Stimulated activated CD4-positive, alpha-beta T cell treated with anti-CD3 and anti-CD28 coated beads, Interleukin-2, amount 100 ng/mL, for 48 hours (primary cell): Measurements from ENCODE around the gene IQSEC1.
A peak's percentile ranks its signal among the peaks of the same experiment; 100 is the strongest.

Experiments
- DNase-seq, 2 donors: peaks; one replicate each; pipeline ENCODE4 v3.0.0-alpha.2; 2020

IQSEC1 gene

GRCh38 chr3:13106308-13107001 is 33.2 kb upstream of the IQSEC1 start:
- DNase-seq = no peak

- DNase-seq = no peak
Observed at GRCh38 chr3:13105896-13106250, 32.6 kb upstream of the IQSEC1 start.

GRCh38 chr3:13105181-13105895 is 32.1 kb upstream of the IQSEC1 start:
- no peak for DNase-seq

- no peak for DNase-seq
Observed at GRCh38 chr3:13104511-13104910, 31.3 kb upstream of the IQSEC1 start.

- no peak for DNase-seq
Observed at GRCh38 chr3:13103416-13104058, 30.3 kb upstream of the IQSEC1 start.

GRCh38 chr3:13102386-13103345 is 29.4 kb upstream of the IQSEC1 start:
- DNase-seq = no peak

DNA sequence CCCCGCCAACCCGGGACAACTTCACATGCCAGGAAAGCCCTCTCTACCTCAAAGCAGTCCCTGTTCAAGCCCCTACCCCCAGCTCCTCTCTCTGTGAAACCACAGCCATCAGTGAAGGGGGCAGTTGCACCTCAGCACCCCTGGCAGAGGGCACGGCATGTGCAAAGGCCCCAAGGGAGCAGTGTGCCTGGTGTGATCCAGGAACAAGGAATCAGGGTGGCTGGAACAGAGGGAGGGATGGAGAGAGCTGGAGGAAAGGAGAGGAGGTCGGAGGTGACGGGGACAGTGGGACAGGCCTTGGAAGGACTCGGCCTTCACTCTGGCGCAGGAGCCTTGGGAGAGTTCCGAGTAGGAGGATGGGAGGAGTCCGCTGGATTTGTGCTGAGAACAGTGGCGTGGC is 26.5 kb upstream of the IQSEC1 start:
- no peak for DNase-seq

DNA sequence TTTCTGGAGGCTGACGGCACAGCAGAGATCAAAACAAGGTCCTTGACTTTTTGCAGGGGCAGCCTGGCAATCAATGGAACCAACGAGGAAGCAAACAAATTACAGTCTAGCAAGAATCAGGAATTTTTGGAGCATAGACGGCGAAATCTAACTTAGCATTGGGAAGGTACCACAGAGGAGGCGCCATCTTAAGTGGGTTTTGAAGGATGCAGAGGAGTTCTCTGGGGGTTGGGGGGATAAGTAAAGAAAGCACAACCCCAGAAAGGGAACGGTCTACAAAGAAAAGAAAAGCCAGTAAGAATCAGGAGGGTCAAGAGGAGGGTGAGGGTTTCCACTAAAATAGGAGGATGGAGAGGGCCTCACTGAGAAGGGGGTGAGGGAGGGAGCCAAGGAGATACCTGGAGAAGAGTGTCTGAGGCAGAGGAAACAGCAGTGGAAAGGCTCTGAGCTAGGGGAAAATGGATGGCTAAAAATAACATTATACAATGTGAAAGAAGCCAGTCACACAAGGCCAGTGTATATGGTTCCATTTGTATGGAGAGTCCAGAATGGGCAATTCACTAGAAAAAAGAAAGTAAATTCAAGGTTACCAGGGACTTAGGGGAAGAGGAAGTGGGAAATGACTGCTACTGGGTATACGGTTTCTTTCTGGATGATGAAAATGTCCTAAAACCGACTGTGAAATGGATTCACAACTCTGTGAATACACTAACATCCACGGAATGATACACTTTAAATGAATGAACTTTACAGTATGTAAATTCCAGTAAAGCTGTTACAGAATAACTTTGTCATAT is 25.2 kb upstream of the IQSEC1 start:
- no peak for DNase-seq

- no peak for DNase-seq
Observed at GRCh38 chr3:13096356-13096755, 23.1 kb upstream of the IQSEC1 start.

DNA sequence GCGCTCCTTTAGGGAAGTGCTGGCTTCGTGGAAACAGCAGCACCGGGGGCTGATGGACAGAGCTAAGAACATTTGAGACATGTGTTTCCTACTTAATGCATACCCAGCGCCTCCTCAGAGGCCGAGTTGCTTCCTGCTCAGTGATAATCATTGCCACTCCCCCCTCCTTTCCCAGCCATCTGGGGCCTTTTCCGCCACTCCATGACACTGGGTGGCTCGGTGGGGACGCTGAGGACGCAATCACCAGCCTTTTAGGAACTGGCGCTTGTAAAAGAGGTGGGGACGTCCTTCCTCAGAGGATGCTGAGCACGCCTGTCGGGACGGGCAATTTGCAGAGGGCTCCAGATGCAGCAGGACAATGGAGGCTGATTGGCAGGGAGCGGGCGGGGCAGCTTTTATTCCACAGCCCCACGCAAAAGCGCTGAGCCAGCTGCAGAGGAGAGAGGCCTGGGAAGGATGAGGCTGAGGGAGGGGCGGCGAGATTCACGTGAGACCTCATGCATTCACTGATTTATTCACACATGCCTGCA is 22.2 kb upstream of the IQSEC1 start:
- DNase-seq = no peak

DNA sequence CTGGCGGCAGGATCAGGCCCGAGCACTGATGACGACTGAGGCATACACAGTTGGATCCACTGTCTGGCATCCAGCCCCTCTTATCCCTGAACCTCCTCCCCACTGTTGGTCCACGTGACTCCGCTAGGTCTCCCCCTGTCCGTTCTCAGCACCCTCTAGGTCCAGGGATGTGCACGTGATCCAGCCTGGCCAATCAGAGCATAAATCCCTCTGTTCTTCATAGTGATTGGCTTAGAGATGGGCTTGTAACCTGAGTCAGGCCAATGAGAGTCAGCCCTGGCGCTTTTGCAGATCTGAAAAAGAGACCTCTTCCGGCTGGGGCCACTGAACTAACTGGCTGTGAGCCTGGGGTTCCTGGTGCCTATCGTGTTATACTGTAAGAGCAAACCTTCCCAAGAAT is 20.5 kb upstream of the IQSEC1 start:
- DNase-seq = no peak

DNA sequence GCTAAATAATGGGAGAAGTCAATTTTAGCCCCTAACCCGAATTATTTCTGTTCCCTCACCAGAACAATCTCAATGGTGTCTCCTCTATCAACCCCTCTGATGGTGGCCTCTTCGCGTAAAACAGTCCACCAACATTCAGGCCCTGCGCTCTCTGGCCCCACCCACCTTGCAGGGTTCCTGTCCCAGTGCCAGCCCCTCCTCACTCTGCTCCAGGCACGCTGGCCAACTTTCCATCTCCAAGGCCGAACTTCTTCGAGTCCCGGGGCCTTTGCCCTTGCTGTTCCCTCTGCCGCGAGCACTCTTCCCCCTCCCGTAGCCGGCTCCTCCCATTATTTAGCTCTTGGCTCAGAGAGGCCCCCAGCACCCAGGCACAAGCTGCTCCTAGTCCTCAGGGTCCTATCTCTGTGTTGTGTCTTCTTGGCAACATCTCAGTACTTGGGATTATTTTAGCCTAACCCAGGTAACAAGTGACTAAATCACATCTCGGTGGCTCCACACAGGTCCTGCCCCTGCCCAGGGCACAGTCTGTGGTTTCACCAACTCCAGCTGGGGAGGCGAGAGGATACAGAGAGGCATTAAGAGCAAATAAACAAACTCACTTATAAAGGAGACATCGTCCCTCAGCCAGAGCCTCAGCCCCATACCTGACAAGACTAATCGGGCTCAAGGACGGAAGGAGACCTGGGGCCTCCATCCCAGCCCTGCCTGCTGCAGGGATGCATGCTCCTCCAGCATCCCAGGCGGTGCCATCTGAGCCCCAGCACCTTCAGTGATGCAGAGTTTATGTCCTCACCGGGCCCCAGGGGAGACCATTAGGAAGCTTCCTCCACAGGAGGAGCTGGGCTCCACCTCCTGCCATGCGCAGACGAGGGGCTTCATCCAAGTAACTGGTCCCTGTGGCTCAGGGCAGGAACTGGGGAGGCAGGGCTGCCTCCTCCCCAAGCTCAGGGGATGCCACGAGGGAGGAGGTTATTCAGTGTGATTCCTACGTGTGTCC is 19.7 kb upstream of the IQSEC1 start:
- DNase-seq = no peak

- peak; percentile 78 to 80 for DNase-seq
Observed at GRCh38 chr3:13091898-13092611, 18.8 kb upstream of the IQSEC1 start.

DNA sequence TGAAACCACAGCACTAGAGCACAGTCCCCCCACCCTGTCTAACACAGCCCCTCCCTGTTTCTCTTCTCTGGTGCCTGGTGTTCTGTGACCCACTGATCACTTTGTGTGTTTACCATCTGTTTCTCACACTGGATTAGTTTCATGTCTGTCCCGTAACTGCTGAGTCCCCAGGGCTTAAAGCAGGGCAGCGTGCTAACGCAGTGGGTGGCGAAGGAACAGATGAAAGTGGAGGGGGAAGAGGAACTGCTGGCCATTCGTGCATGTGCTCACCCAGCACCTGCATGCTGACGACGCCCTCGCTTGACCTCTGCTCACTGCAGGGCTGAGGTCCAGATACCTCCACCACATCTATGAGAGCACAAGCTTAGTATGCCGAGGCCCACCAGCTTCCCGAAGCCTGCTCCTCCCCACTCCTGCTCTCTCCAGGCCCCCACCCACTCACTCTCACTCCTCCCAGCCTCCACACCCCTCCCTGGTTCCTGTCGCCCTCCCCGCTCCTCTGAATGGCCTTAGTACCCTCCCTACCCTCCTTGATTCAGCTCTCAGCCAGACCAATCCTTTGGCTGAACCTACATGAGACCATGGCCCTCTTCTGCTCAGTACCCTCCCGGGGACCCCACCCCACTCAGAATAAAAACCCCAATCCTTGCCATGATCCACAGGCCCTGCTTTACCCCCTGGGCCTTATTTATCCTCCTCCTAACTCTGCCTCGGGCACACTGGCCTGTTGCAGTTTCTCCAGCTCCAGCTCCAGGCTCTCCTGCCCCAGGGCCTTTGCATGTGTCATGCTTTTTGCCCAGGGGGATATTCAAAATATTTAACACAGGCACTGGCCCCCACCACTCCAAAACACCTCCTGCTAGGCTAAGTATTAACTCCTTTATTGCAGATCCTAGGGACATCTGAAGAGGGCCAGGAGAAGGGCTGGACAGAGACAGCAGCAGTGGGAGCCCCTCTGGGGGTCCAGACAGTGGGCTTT is 15.1 kb upstream of the IQSEC1 start:
- DNase-seq = no peak

GRCh38 chr3:13087320-13087990 is 14.2 kb upstream of the IQSEC1 start:
- DNase-seq = no peak

- DNase-seq = no peak
Observed at GRCh38 chr3:13086531-13086981, 13.3 kb upstream of the IQSEC1 start.

DNA sequence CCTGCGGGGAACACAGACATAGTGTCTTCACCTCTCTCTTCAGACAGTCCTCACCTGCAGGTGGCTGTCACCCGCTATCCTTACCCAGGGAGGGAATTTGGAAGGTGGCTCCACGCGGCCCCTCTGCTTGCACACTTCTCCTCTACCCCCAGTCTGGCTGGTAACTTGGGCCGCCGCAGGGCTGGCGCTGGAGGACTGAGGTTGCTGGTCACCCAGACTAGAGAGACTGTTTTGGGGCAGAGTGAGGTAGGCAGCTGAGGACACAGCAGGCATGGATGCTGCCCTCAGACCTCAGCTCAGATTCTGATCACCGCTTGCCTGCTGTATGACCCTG is 12.6 kb upstream of the IQSEC1 start:
- DNase-seq = no peak
